HG03108 (cell line): ENCODE results near the gene MYRIP.

Experiments
- ATAC-seq: cut with Tn5 transposase; IDR thresholded peaks from one replicate; pipeline ENCODE4 v1.9.1; 2021; ENCODE audit warnings: moderate library complexity; ENCODE audit not compliant: unreplicated experiment

The MYRIP gene

GRCh38 chr3:40172560-40172959 is 363.2 kb downstream of the MYRIP start:
- ATAC-seq, result no peak

GRCh38 chr3:40173227-40173721 is 363.9 kb downstream of the MYRIP start:
- no peak for ATAC-seq

- no peak for ATAC-seq
Measured at GRCh38 chr3:40178012-40178594, 368.7 kb downstream of the MYRIP start.

- no peak for ATAC-seq
Measured at GRCh38 chr3:40179016-40179415, 369.6 kb downstream of the MYRIP start.

GRCh38 chr3:40181182-40181581 is 371.8 kb downstream of the MYRIP start:
- ATAC-seq, result no peak

GRCh38 chr3:40185029-40185695 is 375.8 kb downstream of the MYRIP start:
- no peak for ATAC-seq

- no peak for ATAC-seq
Measured at GRCh38 chr3:40186508-40186907, 377.1 kb downstream of the MYRIP start.

GRCh38 chr3:40187945-40188344 is 378.5 kb downstream of the MYRIP start:
- peak; percentile 78 for ATAC-seq

- no peak for ATAC-seq
Measured at GRCh38 chr3:40189118-40189517, 379.7 kb downstream of the MYRIP start.

- ATAC-seq, result no peak
Measured at GRCh38 chr3:40190056-40190455, 380.6 kb downstream of the MYRIP start.

- ATAC-seq, result no peak
Measured at GRCh38 chr3:40191251-40191650, 381.8 kb downstream of the MYRIP start.

GRCh38 chr3:40191850-40192448 is 382.5 kb downstream of the MYRIP start:
- no peak for ATAC-seq

GRCh38 chr3:40192628-40193027 is 383.2 kb downstream of the MYRIP start:
- ATAC-seq, result no peak

GRCh38 chr3:40196966-40197365 is 387.6 kb downstream of the MYRIP start:
- ATAC-seq, result no peak

GRCh38 chr3:40200692-40201316 is 391.4 kb downstream of the MYRIP start:
- ATAC-seq, result no peak

- ATAC-seq, result no peak
Measured at GRCh38 chr3:40201770-40202169, 392.4 kb downstream of the MYRIP start.

GRCh38 chr3:40206522-40206921 is 397.1 kb downstream of the MYRIP start:
- ATAC-seq, result no peak

- ATAC-seq, result no peak
Measured at GRCh38 chr3:40207796-40208195, 398.4 kb downstream of the MYRIP start.

- no peak for ATAC-seq
Measured at GRCh38 chr3:40208251-40208650, 398.8 kb downstream of the MYRIP start.

GRCh38 chr3:40211579-40211978 is 402.2 kb downstream of the MYRIP start:
- ATAC-seq, result no peak

GRCh38 chr3:40213556-40213955 is 404.1 kb downstream of the MYRIP start:
- ATAC-seq, result no peak

- no peak for ATAC-seq
Measured at GRCh38 chr3:40215015-40215414, 405.6 kb downstream of the MYRIP start.
